SW480 (cell line): ENCODE measurements around the gene TSPAN9.

Experiments used
- DNase-seq: peaks from one replicate; pipeline ENCODE4 v3.0.0-alpha.2; 2016; ENCODE audit warnings: low spot score

TSPAN9 gene

DNA sequence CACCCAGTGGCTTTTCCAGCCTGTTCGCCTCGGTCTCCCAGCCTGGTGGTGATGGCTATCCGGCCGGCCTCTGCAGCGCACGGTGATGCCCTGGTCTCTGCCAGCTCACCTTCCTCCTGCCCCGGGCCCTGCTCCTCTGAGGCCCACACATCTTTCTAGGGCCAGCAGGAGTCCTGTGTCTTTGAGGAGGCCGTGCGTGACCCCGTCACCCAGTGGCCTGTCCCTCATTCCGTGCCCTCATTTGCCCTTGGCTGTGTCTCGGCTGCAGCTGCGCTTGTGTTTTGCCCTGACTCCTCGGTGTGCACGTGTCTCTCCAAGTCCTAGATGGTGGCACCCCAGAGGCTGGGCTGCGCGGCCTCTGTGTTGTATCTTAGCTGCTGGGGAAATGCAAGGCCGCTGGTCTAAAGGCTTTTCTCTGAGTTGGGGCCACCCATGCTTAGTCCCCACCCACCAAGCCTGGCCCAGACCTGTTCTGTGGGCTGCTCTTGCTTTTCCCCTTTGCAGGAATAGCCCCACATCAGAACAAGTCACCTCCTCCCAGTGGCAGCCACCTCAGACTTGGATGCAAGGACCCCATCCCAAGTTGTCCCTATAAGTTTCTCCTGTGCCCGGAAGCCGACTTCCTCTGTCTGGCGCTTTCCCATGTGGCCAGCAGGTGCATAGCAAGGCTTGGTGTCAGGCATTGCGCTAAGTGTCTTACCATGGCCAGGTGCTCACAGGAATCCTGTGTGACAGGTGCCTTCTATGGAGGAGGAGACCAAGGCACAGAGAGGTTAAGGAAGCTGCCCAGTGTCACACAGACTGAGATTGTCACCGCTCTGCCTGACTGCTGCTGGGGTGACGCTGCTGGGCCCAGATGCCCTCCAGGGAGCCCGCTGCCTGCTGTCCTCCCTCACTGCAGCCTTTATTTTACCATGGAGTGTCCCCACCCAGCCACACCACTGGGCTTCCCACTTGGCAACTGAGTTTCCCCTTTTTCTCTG, 64.5 kb downstream of the TSPAN9 start:
- DNase-seq: no peak

DNA sequence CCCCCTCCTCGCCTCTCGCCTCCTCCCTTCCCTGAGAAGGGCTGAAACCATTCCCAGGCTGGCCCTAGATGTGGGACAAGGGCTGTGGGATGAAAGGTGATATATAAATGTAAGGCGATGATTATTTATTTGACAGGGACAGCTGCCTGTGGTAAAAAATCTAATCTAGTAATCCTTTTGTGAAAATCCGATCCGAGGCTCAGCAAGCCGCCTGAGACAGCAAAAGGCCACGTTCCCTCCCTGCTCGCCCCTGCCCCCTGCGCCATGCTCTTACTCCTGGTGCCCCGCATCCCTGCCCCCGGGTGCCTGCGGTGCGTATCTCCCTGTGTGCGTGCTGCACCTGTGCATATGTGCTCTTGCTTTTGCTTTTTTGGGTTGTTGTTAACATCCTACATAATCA, 65.2 kb downstream of the TSPAN9 start:
- DNase-seq: no peak

DNA sequence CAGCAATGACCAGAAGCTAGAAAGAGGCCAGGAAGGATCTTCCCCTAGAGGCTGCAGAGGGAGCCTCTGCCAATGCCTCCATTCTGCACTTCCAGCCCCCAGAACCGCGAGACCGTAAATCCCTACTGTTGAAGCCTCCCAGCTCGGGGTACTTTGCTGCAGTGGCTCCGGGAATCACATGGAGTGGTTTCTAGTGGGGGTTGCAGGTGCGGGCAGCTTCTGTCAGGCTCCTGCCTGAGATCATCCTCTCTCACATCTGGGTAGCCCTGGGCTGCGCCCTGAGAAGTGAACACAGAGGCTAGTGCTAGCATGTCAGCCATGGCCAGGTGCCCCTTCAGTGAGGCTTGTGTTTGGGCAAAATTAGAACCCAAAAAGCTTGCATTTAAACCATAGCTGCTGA, 67.3 kb downstream of the TSPAN9 start:
- no peak for DNase-seq

DNA sequence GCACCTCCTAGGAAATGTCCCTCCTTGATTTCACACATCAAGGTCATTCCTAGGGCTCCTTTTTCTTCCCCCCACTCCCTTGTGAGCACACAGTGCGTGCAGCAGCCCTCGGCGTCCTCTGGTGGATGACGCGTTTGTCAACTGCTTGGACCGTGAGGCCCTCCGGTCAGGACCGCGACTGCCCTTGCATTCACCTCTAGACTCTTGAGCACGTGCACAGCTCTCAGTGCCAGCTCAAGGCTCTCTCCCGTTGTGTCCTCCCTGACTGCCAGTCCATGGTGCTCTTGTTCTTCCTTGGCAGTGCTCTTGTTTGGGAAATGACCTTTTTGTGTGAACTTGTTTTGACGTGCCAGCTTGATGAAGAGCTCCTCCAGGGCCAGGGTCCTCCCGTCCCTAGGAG, 67.9 kb downstream of the TSPAN9 start:
- no peak for DNase-seq

DNA sequence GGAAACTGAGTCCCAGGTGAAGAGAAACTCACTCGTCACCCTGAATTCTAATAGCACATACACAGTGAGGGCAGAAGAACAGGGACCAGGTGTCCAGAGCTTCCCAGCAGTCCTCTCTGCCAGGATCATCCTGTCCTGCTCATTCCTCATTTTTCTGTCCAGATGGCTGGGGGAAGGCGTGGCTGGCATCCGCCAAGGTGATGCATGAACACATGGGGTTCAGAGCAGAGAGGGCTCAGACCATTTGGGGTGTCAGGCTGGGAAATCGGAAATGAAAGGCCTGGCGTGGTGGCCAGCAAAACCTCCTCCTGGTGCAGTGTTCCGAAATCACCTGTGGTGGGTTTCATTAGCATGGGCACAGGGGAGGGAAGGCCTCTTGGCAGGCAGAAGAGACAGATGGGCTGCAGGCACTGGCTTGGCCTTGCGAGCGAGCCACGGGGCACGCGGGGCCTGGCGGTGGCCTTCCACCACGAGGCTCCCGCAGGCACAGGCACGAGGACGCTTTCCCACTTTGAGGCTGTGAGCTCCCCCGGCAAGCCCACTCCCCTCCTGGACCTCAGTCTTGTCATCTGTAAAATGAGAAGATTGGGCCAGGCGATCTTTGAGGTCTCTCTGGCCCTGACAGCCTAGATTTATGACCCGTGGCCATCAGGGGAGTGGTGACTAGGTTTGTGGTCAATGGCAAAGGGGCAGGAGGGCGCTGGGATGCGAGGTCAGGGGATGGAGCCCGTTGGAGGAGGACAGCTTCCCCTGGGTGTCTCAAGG, 68.5 kb downstream of the TSPAN9 start:
- DNase-seq: no peak

DNA sequence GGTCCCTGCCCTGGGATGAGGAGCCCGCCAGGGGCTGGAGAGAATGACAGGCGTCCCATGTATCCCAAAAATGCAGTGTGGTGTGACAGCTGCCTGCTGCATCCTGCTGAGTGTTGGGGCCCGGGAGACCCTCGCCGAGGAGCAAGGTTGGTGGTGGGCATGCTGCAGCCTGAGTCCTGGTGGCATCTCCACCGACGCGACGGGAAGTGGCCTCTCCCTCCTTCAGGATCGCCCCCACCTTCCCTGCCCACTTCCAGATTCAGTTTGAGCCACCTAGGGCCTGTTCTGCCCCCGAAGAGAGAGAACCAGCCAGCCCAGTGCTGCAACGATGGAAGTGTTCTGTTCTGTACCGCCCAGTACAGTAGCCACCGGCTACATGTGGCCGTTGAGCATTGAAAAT, 70.1 kb downstream of the TSPAN9 start:
- no peak for DNase-seq

DNA sequence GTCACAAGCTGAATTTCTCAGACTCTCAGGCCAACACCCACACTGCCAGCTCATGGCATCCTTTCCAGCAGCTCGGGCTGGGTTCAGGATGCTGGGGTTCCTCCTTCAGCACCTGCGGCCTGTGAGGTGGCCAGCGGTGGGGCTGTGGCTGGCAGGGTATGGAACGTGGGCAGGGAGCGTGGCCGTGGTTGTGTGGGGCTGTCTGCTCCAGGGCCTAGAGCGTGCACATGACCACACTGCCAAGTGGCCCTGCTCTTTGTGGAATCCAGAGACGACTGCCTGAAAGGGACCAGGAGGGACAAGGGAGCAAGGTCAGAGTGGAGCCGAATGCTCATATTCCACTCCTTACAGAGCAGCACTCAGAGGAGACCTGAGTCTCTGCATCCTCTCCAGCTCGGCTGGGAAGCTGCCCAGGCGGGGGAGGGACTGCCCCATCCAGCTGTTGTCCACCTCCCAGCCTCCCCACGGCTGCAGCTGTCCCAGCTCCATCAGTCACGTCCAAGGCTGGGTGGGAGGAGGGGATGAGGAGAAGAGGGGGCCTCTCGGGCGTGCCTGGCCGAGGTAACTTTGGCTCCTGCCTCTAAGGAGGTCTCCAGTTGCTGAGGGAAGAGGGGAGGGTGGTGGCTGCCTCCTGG, 71.3 kb downstream of the TSPAN9 start:
- no peak for DNase-seq

DNA sequence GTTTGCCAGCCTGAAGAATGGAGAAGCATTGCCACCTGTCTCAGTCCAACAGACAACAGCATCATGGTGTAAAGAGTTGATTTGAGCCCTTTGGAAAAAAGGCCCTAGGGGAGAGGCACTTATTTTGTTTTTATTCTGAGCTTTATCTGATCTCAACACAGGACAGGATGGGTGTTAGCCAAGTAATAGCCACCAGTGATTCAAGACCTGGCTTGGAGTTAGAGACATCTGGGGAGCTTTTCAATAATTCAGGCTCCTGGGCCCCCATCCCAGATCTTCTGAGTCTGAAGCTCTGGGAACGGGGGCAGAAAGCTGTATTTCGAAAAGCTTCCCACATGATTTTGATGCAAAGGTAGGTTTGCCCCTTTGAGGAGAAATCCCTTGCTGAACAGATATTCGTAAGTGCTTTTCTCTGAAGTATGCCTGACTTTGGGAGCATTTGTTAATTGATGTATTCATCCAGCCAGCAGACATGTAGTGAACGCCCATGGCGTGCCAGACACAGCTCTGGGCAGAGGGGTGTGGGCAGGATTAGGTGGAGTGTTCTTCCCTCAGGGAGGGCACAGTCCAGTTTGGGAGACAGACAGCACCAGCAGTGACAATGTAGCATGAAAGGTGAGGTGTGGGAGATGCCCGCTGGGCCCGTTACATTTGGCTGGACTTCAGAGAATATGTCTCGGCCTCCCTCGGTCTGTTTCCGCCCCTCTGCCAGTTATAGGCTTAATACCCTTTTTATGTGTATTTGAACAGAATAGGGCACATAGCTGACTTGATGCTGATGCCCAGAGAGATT, 72.5 kb downstream of the TSPAN9 start:
- DNase-seq: no peak

DNA sequence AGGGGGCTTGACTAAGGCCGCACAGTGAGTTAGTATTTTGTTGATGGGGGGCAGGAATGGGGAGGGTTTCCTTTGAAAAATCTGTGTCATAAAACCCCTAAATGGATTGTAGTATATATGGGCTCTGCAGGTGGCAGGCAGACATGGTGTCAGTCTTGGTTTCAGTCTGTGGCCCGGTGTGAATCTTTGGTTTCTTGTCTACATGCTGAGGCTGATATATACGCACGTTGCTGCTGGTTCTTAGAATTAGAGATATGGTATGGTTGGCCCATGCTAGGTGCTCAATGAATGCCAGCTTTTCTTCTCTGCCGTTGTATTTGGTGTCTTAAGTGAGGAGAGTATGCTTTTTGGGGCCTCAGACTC, 73.1 kb downstream of the TSPAN9 start:
- DNase-seq: no peak

DNA sequence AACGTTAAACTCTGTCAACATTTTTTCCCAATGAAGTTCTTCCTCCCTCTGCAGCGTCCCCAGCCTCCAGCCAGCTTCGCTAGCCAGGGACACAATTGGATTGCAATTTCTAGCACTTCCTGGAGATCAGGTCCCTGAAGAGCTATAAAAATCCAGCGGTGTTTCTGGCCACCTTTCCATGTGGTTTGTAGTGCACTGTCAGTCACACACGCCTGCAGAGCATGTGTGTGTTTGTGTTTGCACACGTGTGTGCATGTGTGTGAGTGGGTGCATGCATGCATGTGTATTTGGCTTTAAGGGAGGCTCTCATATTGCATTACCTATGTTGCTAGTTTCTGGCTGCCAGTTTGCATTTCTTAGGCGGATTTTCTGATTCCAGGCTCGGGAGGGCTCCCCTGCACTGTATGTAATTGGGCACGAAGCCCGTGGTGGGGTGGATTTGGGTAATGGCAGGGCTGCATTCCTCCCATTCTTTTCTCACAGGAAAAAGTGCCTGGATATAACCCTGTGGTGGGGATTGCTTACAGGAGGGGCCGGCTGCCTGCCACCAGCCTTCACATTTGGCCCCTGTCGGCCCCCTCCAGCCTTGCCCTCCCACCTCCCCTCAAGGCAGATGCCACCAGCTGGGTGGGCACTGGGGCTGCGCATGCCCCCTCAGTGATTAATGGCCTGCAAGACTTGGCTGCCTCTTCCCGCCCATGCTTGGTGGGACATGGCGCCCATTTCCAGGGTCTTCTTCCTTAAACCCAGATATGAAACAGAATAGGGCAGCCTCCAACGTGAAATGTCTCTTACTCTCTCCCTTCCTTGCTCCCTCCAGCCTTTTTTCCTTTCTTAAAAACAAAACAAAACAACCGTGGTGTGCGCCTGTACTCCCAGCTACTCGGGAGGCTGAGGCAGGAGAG, 74.0 kb downstream of the TSPAN9 start:
- no peak for DNase-seq

DNA sequence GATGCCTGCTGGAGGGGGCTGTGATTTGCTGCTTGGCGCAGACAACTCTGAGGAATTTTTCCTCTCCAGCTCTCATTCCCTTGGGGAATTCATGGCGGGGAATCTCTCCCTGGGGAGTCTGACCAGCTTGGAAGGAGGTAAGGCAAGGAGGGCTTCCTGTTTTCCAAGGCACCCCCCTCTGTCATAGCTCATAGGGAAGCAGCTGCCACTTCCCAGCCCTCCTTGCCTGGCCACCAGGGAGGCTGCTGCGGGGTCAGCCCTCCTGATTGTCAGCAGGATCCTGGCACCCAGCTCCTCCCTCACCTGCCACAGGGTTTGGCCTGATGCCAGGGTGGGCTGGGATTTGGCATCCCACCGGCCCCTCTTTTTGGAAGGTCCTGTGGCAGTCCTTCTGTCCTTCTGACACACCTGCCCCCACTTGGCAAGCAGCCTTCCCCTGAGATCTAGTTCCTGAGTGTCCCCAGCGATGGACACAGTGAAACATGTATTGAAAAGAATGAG, 74.9 kb downstream of the TSPAN9 start:
- DNase-seq: no peak

DNA sequence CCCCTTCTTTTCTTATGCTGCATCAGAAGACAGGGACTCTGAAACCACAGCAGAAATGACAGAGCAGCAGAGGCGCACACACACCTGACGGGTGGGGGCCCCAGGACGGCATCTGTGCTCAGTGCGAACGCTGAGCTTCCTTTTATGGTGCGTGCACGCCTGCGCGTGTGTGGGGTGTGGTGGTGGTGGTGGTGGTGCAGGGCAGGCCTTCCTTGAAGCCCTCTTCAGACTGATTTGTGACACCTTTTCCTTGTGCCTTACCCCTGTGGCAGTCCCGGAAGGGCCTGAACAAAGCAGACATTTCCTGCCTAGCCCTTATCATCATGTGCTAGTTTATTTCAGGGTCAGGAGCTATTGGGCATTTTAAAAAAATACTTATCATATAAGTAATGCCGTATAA, 75.7 kb downstream of the TSPAN9 start:
- DNase-seq: no peak

DNA sequence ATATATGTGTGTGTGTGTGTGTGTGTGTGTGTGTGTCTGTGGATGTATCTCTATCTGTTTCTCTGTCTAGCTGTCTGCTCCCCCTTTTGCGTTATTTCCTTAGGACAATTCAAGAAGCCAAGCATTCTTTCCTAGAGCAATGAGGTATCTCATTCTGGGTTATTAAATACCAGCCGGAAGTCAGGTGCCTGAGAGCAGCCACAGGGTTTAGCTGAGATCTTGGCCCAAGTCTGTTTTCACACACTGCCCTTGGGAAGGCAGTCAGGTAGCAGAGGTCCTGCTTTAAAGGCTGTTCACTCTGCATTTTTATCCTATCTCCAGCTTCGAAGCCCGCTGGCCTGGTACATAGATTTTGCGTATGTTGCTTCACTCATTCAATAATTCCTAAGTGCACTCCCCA, 76.8 kb downstream of the TSPAN9 start:
- DNase-seq: no peak

DNA sequence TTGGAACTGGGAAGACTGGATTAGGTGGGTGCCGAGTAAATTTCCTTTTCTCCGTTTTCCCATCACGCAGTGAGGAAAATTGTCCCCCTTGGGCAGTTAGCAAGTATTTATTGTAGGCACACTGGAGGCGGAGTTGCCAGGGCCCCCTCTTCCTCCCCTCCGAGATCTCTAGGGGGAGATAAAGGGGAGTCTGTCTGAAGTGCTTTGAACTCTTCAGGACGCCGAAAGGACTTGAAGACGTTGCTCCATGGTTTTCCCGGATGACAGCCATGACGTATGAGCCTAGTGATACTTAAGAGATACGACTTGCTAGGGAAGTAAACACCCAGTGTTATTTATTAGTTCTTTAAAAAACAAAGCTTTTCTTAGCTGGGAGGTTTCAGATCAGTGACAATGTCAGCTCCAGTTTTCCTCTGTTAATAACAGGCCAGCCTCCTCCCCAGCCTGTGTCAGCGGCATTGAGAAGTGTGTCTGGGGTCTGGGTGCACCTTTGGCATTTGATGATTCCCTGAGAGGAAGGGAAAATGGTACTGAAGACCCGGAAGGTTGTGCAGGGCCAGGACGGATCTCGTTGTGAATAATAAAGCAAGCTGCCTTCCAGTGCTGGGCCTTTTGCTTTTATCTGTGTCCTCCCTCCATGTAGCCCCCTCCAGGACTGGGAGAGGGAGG, 78.7 kb downstream of the TSPAN9 start:
- DNase-seq: no peak

DNA sequence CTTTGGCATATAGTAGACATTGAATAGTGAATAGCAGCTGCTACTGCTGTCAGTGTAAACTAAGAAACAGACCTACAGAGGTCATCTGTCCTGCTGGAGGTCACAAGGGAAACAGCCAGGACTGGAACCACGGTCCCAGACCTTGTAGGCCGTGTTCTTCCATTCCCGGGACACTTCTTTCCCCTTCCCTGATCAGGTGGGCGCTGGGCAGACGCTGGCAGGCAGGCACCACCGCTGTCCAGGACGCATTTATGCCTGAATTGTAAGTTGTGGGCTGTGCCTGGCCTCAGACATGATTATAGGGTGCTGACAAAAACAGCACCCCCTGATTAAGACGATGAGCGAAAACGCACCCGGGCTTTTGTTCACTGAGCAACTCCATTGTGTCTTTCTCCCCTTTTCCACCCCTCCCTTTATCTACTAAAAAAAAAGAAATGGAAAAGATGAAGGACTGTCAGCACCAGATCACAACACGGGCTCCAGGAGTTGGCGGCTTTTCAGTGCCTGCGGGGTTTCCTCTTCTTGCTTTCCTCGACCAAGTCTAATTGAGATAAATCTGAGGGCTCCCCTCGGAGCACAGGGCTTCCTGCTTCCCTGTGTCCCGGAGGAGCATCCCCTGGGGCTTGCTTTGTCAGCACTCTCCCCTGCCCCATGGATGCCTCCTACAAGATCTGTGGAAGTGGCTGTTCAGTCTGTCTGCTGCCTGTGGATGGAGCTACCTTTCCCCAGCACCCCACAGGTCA, 80.6 kb downstream of the TSPAN9 start:
- no peak for DNase-seq

DNA sequence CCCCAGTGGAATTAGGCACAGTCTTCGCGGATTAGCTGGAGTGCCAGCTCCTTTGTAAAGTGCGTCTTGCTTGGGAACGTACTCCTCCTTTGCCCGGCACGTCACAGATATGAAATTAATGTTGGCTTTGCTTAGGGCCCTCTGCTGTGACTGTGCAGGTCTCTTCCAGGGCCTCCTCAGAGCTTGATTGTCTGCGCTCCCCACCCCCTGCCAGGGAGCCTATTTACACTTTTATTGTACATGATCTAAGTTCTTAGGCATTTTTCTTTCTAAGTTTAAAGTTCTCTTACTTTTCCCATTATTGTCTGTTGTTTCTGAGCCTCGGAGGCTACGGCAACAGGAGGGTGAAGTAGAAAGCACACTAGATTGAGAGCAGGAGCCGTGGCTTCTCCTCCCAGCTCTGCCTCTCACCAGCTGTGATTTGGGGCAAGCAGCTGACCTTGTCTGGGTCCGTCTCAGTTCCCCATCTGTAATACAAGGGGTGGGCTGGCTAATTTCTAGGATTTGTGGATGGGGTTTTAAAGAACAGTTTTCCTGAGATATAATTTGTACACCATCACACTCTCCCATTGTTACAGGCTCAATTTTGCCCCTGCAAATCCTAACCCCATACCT, 81.8 kb downstream of the TSPAN9 start:
- DNase-seq: no peak

DNA sequence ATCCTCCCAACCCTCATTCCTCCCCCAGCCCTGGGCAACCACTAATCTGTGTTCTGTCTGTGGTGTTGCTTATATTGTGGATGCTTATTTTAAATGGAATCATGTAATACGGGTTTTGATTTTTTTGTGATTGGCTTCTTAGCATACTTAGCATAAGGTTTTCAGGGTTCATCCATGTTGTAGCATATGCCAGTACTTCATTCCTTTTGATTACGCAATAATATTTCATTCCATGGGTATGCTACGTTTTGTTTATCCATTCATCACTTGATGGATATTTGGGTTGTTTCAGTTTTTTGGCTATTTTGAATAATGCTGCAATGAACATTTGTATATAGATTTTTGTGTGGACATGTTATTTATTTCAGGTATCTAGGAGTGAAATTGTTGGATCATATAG, 82.9 kb downstream of the TSPAN9 start:
- DNase-seq: no peak

DNA sequence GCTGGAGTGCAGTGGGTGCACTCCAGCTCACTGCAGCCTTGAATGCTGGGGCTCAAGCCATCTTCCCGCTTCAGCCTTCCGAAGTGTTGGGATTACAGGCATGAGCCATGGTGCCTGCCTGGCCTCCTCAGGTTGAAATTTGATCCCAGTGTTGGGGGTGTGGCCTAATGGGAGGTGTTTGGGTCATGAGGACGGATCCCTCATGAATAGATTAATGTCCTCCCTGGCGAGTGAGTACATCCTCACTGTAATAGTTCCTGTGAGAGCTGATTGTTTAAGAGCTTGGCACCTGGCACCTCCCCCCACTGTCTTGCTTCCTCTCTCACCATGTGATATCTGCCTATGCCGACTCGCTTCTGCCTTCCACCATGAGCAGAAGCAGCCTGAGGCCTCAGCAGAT, 84.7 kb downstream of the TSPAN9 start:
- DNase-seq: peak; percentile 56

DNA sequence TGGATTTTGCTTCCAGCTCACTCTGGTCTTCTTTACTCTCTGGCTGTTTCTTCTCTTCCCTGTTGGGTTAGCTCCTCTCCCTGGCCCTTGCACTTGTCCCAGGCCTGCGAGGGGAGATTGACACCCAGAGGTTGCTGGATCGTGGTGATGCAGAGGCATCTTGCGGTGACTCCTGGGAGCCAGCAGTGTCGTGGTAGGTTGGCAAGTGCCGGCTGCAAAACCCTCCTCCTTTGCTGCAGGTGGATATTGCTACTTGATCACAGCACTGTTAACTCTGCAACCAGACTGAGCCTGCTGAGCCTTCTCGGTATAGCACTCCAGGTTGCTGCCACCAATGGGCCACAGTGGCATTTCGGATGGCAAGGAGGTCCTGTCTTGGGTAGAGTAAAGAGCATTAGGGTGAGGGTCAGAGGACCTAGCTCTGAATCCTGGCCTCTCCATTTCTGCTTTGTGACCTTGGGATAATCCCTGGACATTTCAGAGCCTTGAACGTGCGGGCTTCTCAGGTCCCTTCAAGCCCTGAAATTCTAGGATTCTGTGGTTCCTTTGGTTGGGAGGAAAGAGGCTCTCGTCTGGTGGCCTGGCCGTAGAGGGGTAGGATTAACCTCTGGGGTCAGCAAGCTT, 87.4 kb downstream of the TSPAN9 start:
- DNase-seq: no peak
